GM23248 (cell line): ENCODE data around the gene FAM83F.

Experiments used
- EZH2 ChIP-seq: fragments of 200-600 bp; sonication (generic); IDR thresholded peaks from 2 replicates; pipeline ENCODE4 v1.6.1; 2018; ENCODE audit warnings: antibody characterized with exemption, mild to moderate bottlenecking; ENCODE audit not compliant: insufficient read depth, poor library complexity, severe bottlenecking
- EZH2phosphoT487 ChIP-seq: fragments of 200-600 bp; sonication (generic); IDR thresholded peaks from 2 replicates; pipeline ENCODE4 v1.6.1; 2018; ENCODE audit warnings: antibody characterized with exemption, moderate library complexity, mild to moderate bottlenecking, low read depth; ENCODE audit not compliant: insufficient read depth

- TF ChIP-seq EZH2phosphoT487 = no peak
- TF ChIP-seq EZH2 = no peak
These were observed 21.1 kb upstream of the FAM83F start for GRCh38 chr22:39973656-39974055.
